Muscle of leg (tissue), 11 donors: ENCODE results near the gene FECH. TPM values are rescaled to one million over a fixed set of nuclear protein-coding genes. Genes with fewer than 3 reads are reported as not detected.
"Not testable (repeated sequence)": the region's sequence is repeated elsewhere in the genome, so short reads cannot be mapped to it uniquely, and the experiment has no call there.

Experiments used
- DNase-seq: peaks from one replicate; pipeline ENCODE4 v3.0.0; 2013
- H3K27ac ChIP-seq: one replicate; pipeline ENCODE4 v1.5.1; 2013; ENCODE audit warnings: mild to moderate bottlenecking, low read length, control low read depth
- H3K27me3 ChIP-seq: one replicate; pipeline ENCODE4 v1.6.1; 2013; ENCODE audit warnings: low read length; ENCODE audit not compliant: control insufficient read depth, insufficient read depth
- H3K36me3 ChIP-seq: one replicate; pipeline ENCODE4 v1.6.1; 2013; ENCODE audit warnings: low read length; ENCODE audit not compliant: control insufficient read depth, insufficient read depth
- H3K4me1 ChIP-seq: one replicate; pipeline ENCODE4 v1.6.1; 2013; ENCODE audit warnings: low read length; ENCODE audit not compliant: control insufficient read depth, insufficient read depth
- H3K4me3 ChIP-seq: one replicate; pipeline ENCODE4 v1.5.1; 2013; ENCODE audit warnings: low read length, control low read depth
- H3K9me3 ChIP-seq: replicated peaks from 2 replicates; pipeline ENCODE4 v1.6.1; 2013; ENCODE audit warnings: low read depth, low read length; ENCODE audit not compliant: control insufficient read depth
- WGBS: methylation state at CpG from one replicate; pipeline ENCODE4 v1.1.5; 2013; ENCODE audit warnings: missing lambda C conversion rate; ENCODE audit not compliant: insufficient coverage; 5-methylcytosine and 5-hydroxymethylcytosine counted together
- polyA plus RNA-seq, 8 donors: library from polyadenylated mRNA; unstranded; fragments of 120-200 nt; gene quantifications; one replicate each; pipeline versions ENCODE4 v1.2.1 to v1.2.3, GENCODE V29; 2013; ENCODE audit warnings: inconsistent platforms in 1 of 8, low replicate concordance in 1 of 8; ENCODE audit not compliant: insufficient read length in 8 of 8, insufficient read depth in 1 of 8
- total RNA-seq: library from RNA; stranded (reverse); fragments of 120-200 nt; gene quantifications from one replicate; pipeline ENCODE4 v1.2.4, GENCODE V29; 2013

The FECH gene
- total and polyA plus RNA-seq, 9 donors, result 18.4 to 24.5 (median 21.7) TPM

- Histone ChIP-seq H3K27ac (no peak overlapping the region), H3K36me3 (peaks cover 2% of the 10 kb centered on the region), H3K27me3 (no peaks in the 10 kb centered on the region), H3K4me1 (peaks cover 8% of the 10 kb centered on the region), H3K4me3 (no peak overlapping the region), H3K9me3 (no peaks in the 10 kb centered on the region)
- 78% methylated on average over 2 of the region's 4 CpGs for WGBS
- DNase-seq, result no peak
Observed at GRCh38 chr18:57624988-57625387, 38.5 kb upstream of the FECH start.

- H3K9me3 ChIP-seq, result no peaks in the 10 kb centered on the region
- 0% methylated on average over 10 of the region's 20 CpGs for WGBS
Observed at GRCh38 chr18:57621246-57621604, 34.7 kb upstream of the FECH start.

GRCh38 chr18:57619876-57620275, 33.4 kb upstream of the FECH start:
- Histone ChIP-seq H3K27me3 (no peaks in the 10 kb centered on the region), H3K4me3 (no peak overlapping the region), H3K36me3 (peaks cover 29% of the 10 kb centered on the region), H3K4me1 (peaks cover 5% of the 10 kb centered on the region), H3K9me3 (no peaks in the 10 kb centered on the region), H3K27ac (no peak overlapping the region)
- WGBS, result 100% methylated on average over 2 of the region's 3 CpGs
- DNase-seq, result no peak

More at GRCh38 chr18:57621246-57621604, 34.7 kb upstream of the FECH start:
- Histone ChIP-seq H3K27ac (peak overlapping the region; percentile 91), H3K27me3 (no peaks in the 10 kb centered on the region), H3K36me3 (peaks cover 18% of the 10 kb centered on the region), H3K4me1 (peaks cover 5% of the 10 kb centered on the region), H3K4me3 (peak overlapping the region; percentile 68)
- no peak for DNase-seq

- 100% methylated on average over 1 of the region's 3 CpGs for WGBS
- H3K4me3 ChIP-seq, result no peak overlapping the region
Observed at GRCh38 chr18:57618910-57619309, 32.4 kb upstream of the FECH start.

GRCh38 chr18:57603871-57604270, 17.4 kb upstream of the FECH start:
- Histone ChIP-seq H3K27me3 (no peaks in the 10 kb centered on the region), H3K4me1 (no peaks in the 10 kb centered on the region), H3K36me3 (peaks cover 56% of the 10 kb centered on the region), H3K4me3 (no peak overlapping the region), H3K27ac (no peak overlapping the region), H3K9me3 (no peaks in the 10 kb centered on the region)
- no CpG with 5 or more reads among the region's 1 CpG for WGBS
- no peak for DNase-seq

More at GRCh38 chr18:57618910-57619309, 32.4 kb upstream of the FECH start:
- H3K27me3 ChIP-seq, result no peaks in the 10 kb centered on the region
- no peak overlapping the region for H3K27ac ChIP-seq
- H3K9me3 ChIP-seq, result no peaks in the 10 kb centered on the region
- peaks cover 35% of the 10 kb centered on the region for H3K36me3 ChIP-seq
- DNase-seq, result no peak
- peaks cover 5% of the 10 kb centered on the region for H3K4me1 ChIP-seq

GRCh38 chr18:57595347-57595746, 8.8 kb upstream of the FECH start:
- Histone ChIP-seq H3K27me3 (no peaks in the 10 kb centered on the region), H3K9me3 (peaks cover 3% of the 10 kb centered on the region), H3K36me3 (peaks cover 13% of the 10 kb centered on the region), H3K4me3 (no peak overlapping the region), H3K27ac (no peak overlapping the region), H3K4me1 (no peaks in the 10 kb centered on the region)
- DNase-seq, result no peak

GRCh38 chr18:57592716-57593115, 6.2 kb upstream of the FECH start:
- not testable (repeated sequence) for H3K36me3 ChIP-seq, H3K27me3 ChIP-seq, H3K4me3 ChIP-seq, H3K9me3 ChIP-seq, H3K27ac ChIP-seq, DNase-seq, H3K4me1 ChIP-seq
- no CpG with 5 or more reads among the region's 4 CpGs for WGBS

GRCh38 chr18:57589161-57589560, 2.7 kb upstream of the FECH start:
- H3K9me3 ChIP-seq, result no peaks in the 10 kb centered on the region
- H3K4me3 ChIP-seq, result no peak overlapping the region
- peaks cover 8% of the 10 kb centered on the region for H3K4me1 ChIP-seq
- no peaks in the 10 kb centered on the region for H3K27me3 ChIP-seq
- H3K27ac ChIP-seq, result no peak overlapping the region
- no CpG with 5 or more reads among the region's 2 CpGs for WGBS
- no peaks in the 10 kb centered on the region for H3K36me3 ChIP-seq
- no peak for DNase-seq

GRCh38 chr18:57587098-57587661, 678 bp upstream of the FECH start:
- H3K27me3 ChIP-seq, result no peaks in the 10 kb centered on the region
- WGBS, result no CpG with 5 or more reads among the region's 12 CpGs
- peak overlapping the region; percentile 74 for H3K27ac ChIP-seq

GRCh38 chr18:57585855-57586250, 649 bp downstream of the FECH start:
- DNase-seq, result no peak
- peak overlapping the region; percentile 55 for H3K27ac ChIP-seq
- WGBS, result 27% methylated on average over 4 of the region's 8 CpGs

More at GRCh38 chr18:57587098-57587661, 678 bp upstream of the FECH start:
- no peaks in the 10 kb centered on the region for H3K9me3 ChIP-seq
- H3K4me1 ChIP-seq, result peaks cover 8% of the 10 kb centered on the region
- no peak for DNase-seq
- H3K36me3 ChIP-seq, result peaks cover 6% of the 10 kb centered on the region
- peak overlapping the region; percentile 69 for H3K4me3 ChIP-seq

GRCh38 chr18:57585421-57585820, 1.1 kb downstream of the FECH start:
- no peak for DNase-seq
- WGBS, result 72% methylated on average over 8 of the region's 9 CpGs

More at GRCh38 chr18:57585855-57586250, 649 bp downstream of the FECH start:
- Histone ChIP-seq H3K9me3 (no peaks in the 10 kb centered on the region), H3K4me1 (peaks cover 8% of the 10 kb centered on the region), H3K27me3 (no peaks in the 10 kb centered on the region), H3K4me3 (peak overlapping the region; percentile 69), H3K36me3 (peaks cover 14% of the 10 kb centered on the region)

More at GRCh38 chr18:57585421-57585820, 1.1 kb downstream of the FECH start:
- Histone ChIP-seq H3K4me1 (peaks cover 8% of the 10 kb centered on the region), H3K27ac (no peak overlapping the region), H3K4me3 (peak overlapping the region; percentile 69), H3K9me3 (no peaks in the 10 kb centered on the region), H3K36me3 (peaks cover 18% of the 10 kb centered on the region), H3K27me3 (no peaks in the 10 kb centered on the region)
